ENCODE data around the gene GRK5.

GRCh38 chr10:119203006-119203405, 4.4 kb upstream of the GRK5 start:
- TF ChIP-seq CTCF (IDR thresholded peaks at IDR 0.05) (no peak), ZFX (IDR thresholded peaks at IDR 0.05; ENCODE audit: borderline replicate concordance) (no peak)
